OCI-LY3 (cell line): Measurements from ENCODE around the gene RGS1.

ENCODE experiments used
- H2AFZ ChIP-seq: fragments of 200-600, 300-600 bp; shearing (Covaris generic); 2 replicates; pipeline ENCODE4 v1.6.0; 2014; ENCODE audit warnings: antibody characterized with exemption, low read depth, low read length
- H3K27ac ChIP-seq: fragments of 200-600, 300-600 bp; sonication (generic); 2 replicates; pipeline ENCODE4 v1.5.1; 2014; ENCODE audit warnings: mild to moderate bottlenecking, low read length, moderate library complexity, mixed read lengths
- H3K27me3 ChIP-seq: fragments of 200-600, 300-600 bp; sonication (generic); 2 replicates; pipeline ENCODE4 v1.6.1; 2014; ENCODE audit warnings: low read depth, low read length, mixed read lengths
- H3K36me3 ChIP-seq: fragments of 200-600, 300-600 bp; sonication (generic); replicated peaks from 2 replicates; pipeline ENCODE3; 2014; ENCODE audit warnings: low read depth, low read length, mixed read lengths
- H3K4me1 ChIP-seq: fragments of 300-600, 200-600 bp; sonication (generic); 2 replicates; pipeline ENCODE4 v1.6.1; 2014; ENCODE audit warnings: low read length, mixed read lengths
- H3K4me2 ChIP-seq: fragments of 200-600, 300-600 bp; sonication (generic); 2 replicates; pipeline ENCODE4 v1.6.1; 2014; ENCODE audit warnings: low read length, mixed read lengths
- H3K4me3 ChIP-seq: fragments of 300-600, 200-600 bp; sonication (generic); 2 replicates; pipeline ENCODE4 v1.5.1; 2014; ENCODE audit warnings: antibody characterized with exemption, mild to moderate bottlenecking, low read length, moderate library complexity
- H3K79me2 ChIP-seq: fragments of 300-600, 200-600 bp; shearing (Covaris generic); 2 replicates; pipeline ENCODE4 v1.6.1; 2014; ENCODE audit warnings: mild to moderate bottlenecking, low read length, mixed read lengths
- H3K9ac ChIP-seq: fragments of 300-600, 200-600 bp; shearing (Covaris generic); 2 replicates; pipeline ENCODE4 v1.6.0; 2014; ENCODE audit warnings: mild to moderate bottlenecking, low read length, moderate library complexity
- H3K9me3 ChIP-seq: fragments of 200-600, 300-600 bp; shearing (Covaris generic); 2 replicates; pipeline ENCODE4 v1.6.1; 2014; ENCODE audit warnings: low read length, mixed read lengths; ENCODE audit not compliant: insufficient read depth
- H4K20me1 ChIP-seq: fragments of 200-600, 300-600 bp; sonication (generic); 2 replicates; pipeline ENCODE4 v1.6.1; 2016; ENCODE audit warnings: low read length, mixed read lengths; ENCODE audit not compliant: insufficient read depth
- EZH2phosphoT487 ChIP-seq: fragments of 200-600 bp; shearing (Covaris generic); IDR thresholded peaks from 2 replicates; pipeline ENCODE4 v1.6.1; 2018; ENCODE audit warnings: antibody characterized with exemption, mixed run types, low read depth
- TF ChIP-seq, protein P1 (sequence below): fragments of 200-600, 300-600 bp; sonication (generic); IDR thresholded peaks from 2 replicates; pipeline ENCODE4 v1.5.1; 2014; ENCODE audit warnings: antibody characterized with exemption, low read length, low read depth

RGS1 gene

DNA sequence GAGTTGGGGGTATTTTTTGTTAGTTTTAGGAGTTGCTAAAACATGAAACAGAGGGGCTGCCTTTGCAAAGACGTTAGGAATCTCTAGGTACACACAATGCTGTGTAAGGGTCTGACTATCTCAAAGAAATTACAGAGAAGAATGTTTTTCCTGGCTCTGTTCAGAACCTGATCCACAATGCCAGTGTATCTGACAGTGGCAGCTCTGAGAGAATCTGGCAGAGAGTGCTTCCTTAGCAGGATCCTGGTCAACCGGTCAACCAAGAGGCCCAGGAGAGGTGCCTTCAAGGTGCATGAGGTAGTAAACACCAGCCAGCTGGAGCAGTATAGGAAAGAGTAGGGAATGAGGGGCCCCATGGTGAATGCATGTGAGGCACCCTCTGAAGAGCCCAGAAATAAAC lies 40.9 kb upstream of the RGS1 start:
- no peaks in the 10 kb centered on the region for H3K79me2 ChIP-seq
- no peak overlapping the region for H3K4me3 ChIP-seq
- H3K36me3 ChIP-seq = peaks cover 6% of the 10 kb centered on the region
- no peak overlapping the region for H3K4me2 ChIP-seq
- H3K9me3 ChIP-seq = no peaks in the 10 kb centered on the region
- H3K9ac ChIP-seq = no peak overlapping the region
- no peaks in the 10 kb centered on the region for H3K27me3 ChIP-seq
- H4K20me1 ChIP-seq = no peaks in the 10 kb centered on the region
- peaks cover 73% of the 10 kb centered on the region for H3K4me1 ChIP-seq
- no peak overlapping the region for H2AFZ ChIP-seq
- no peak overlapping the region for H3K27ac ChIP-seq
- TF ChIP-seq EZH2phosphoT487 = no peak
- TF ChIP-seq, protein P1, sequence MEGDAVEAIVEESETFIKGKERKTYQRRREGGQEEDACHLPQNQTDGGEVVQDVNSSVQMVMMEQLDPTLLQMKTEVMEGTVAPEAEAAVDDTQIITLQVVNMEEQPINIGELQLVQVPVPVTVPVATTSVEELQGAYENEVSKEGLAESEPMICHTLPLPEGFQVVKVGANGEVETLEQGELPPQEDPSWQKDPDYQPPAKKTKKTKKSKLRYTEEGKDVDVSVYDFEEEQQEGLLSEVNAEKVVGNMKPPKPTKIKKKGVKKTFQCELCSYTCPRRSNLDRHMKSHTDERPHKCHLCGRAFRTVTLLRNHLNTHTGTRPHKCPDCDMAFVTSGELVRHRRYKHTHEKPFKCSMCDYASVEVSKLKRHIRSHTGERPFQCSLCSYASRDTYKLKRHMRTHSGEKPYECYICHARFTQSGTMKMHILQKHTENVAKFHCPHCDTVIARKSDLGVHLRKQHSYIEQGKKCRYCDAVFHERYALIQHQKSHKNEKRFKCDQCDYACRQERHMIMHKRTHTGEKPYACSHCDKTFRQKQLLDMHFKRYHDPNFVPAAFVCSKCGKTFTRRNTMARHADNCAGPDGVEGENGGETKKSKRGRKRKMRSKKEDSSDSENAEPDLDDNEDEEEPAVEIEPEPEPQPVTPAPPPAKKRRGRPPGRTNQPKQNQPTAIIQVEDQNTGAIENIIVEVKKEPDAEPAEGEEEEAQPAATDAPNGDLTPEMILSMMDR = no peak

DNA sequence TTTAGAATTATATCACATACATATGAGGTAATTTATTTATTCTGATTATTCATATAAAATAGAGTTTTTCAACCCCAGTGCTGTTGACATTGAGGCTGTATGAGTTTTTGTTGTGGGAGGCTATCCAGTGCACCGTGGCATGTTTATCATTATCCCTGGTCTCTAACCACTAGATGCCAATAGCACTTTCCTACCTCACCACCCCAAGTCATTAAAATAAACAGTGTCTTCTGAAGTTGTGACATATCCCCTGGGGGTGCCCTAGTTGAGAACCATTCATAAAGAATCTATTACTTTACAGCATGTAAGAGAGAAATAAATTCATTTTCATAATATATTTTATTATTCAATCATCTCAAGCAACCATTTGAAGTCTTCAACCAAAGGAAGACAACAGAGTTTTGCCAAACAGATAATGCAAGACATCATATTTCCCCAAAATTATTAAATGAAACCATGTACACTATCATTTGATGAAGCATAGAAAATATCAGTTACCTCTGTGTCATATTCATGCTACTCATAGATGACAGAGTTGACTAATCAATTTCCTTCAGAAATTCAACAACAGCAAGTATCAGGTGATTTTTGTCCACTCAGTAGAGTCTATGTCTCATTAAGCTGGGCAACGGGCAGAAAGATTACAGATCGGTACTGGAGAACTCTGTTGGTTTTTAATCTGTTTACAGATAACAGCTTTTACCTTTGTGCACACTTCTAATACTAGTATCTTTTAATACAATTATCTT lies 39.5 kb upstream of the RGS1 start:
- Histone ChIP-seq H3K79me2 (peaks cover 3% of the 10 kb centered on the region; the same call in 1 of the 2 replicates), H3K4me2 (peak overlapping the region; percentile 7), H2AFZ (0 out of 2 replicates have a peak overlapping the region, but pooled peaks have one; percentile 4), H3K4me1 (peaks cover 75% of the 10 kb centered on the region), H3K27me3 (no peaks in the 10 kb centered on the region), H3K9me3 (no peaks in the 10 kb centered on the region), H3K36me3 (peaks cover 6% of the 10 kb centered on the region), H3K4me3 (no peak overlapping the region), H3K27ac (peak overlapping the region; percentile 30), H4K20me1 (no peaks in the 10 kb centered on the region), H3K9ac (peak overlapping the region; percentile 2; the same call in 1 of the 2 replicates)
- no peak for TF ChIP-seq EZH2phosphoT487
- TF ChIP-seq, protein P1 = no peak

DNA sequence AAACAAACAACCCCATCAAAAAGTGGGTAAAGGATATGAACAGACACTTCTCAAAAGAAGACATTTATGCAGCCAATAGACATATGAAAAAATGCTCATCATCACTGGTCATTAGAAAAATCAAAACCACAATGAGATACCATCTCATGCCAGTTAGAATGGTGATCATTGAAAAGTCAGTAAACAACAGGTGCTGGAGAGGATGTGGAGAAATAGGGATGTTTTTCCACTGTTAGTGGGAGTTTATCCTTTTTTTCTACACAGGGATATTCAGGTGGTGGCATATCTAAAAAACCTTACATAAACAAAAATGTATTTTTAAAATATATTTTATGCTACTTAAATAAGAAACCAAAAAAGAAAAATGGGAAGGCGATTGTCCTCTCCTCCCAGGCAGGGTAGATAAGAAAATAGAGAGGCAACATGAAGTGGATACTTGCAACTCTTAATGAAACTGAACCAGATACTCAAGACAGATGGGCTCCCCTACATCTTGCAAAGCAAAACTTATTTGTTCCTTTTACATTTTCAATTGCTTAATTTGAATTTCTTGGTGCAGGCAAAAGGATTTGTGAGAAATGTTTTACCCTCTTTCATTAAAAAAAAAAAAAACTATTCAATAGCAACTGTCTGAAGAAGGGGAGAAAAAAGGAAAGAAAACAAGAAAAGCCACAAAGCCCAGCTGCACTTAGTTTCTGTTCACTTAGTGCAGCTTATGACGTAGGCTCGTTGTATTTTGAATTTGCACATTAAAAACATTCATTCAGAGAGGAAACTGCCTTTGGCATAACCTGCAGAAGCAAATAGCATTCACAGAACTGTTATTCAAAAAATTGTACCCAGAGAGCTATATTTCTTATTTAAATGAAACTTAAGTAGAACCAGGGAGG lies 36.9 kb upstream of the RGS1 start:
- peaks cover 6% of the 10 kb centered on the region for H3K36me3 ChIP-seq
- TF ChIP-seq EZH2phosphoT487 = no peak
- TF ChIP-seq, protein P1 = no peak
- H2AFZ ChIP-seq = no peak overlapping the region

More for the DNA sequence above, 36.9 kb upstream of the RGS1 start:
- H3K9me3 ChIP-seq = no peaks in the 10 kb centered on the region
- peak overlapping the region; percentile 29 for H3K4me3 ChIP-seq
- H3K4me1 ChIP-seq = peaks cover 92% of the 10 kb centered on the region
- peak overlapping the region; percentile 64 for H3K9ac ChIP-seq
- peak overlapping the region; percentile 91 for H3K27ac ChIP-seq
- H3K27me3 ChIP-seq = no peaks in the 10 kb centered on the region
- H3K79me2 ChIP-seq = peaks cover 6% of the 10 kb centered on the region; the same call in 1 of the 2 replicates
- H4K20me1 ChIP-seq = no peaks in the 10 kb centered on the region
- H3K4me2 ChIP-seq = peak overlapping the region; percentile 60
